GM12878 (cell line): ENCODE measurements around the gene TTR. TPM values are rescaled to one million over a fixed set of nuclear protein-coding genes. Genes with fewer than 3 reads are reported as not detected.

Source experiments
- ATAC-seq: fragments of 200-7000 bp; cut with Tn5 transposase; 3 replicates; pipeline ENCODE4 v1.9.1; 2020; ENCODE audit warnings: mild to moderate bottlenecking, moderate library complexity
- BruUV-seq: library from RNA; stranded (reverse); fragments of 400-500 nt; replicated peaks from 2 replicates; lab custom pipeline; 2021; lab: Mats Ljungman, UMichigan
- CTCF ChIA-PET: fragments of 300-600 bp; sonication (Branson Sonifier 250); formaldehyde crosslinking; extraction: SDS; loops from one replicate; lab custom pipeline; 2021; ENCODE audit warnings: inconsistent platforms; lab: Yijun Ruan, JAX
- POLR2A ChIA-PET: fragments of 350-600 bp; formaldehyde crosslinking; extraction: SDS; loops from one replicate; lab custom pipeline; 2021; ENCODE audit warnings: inconsistent platforms; lab: Charles Lee
- RAD21 ChIA-PET: fragments of 300-600 bp; sonication (Branson Sonifier 250); formaldehyde crosslinking; loops from one replicate; lab custom pipeline; 2023; ENCODE audit warnings: antibody characterized with exemption; ENCODE audit not compliant: unreplicated experiment; lab: Charles Lee
- SMC1A ChIA-PET: fragments of 300-600 bp; sonication (Branson Sonifier 250); formaldehyde crosslinking; loops from one replicate; lab custom pipeline; 2023; ENCODE audit not compliant: unreplicated experiment, uncharacterized antibody; lab: Charles Lee
- DNase-seq: peaks from one replicate; pipeline ENCODE4 v3.0.0-alpha.2; 2011; ENCODE audit warnings: low read depth, low spot score
- FAIRE-seq: peaks from 3 replicates; lab custom pipeline; 2011; peaks lifted over from hg19 to GRCh38; lab: Jason Lieb, UNC
- H2AFZ ChIP-seq: 2 replicates; pipeline ENCODE4 v1.6.0; 2011; ENCODE audit warnings: low read depth, low read length, control low read depth; ENCODE audit not compliant: control insufficient read depth
- H3K27ac ChIP-seq: 2 replicates; pipeline ENCODE4 v1.5.1; 2011; ENCODE audit warnings: control low read depth; ENCODE audit not compliant: control insufficient read depth, insufficient read depth
- H3K27me3 ChIP-seq, 2 experiments: replicated peaks in 1 of 2; 2 replicates each; pipeline versions ENCODE4 v1.6.0 to v1.6.1; 2011; ENCODE audit warnings: low read length in 1 of 2; ENCODE audit not compliant: control insufficient read depth in 2 of 2, insufficient read depth in 2 of 2
- H3K36me3 ChIP-seq, 2 experiments: 2 replicates each; pipeline ENCODE4 v1.5.1; 2011; ENCODE audit warnings: low read length in 1 of 2; ENCODE audit not compliant: control insufficient read depth in 2 of 2, insufficient read depth in 2 of 2
- H3K4me1 ChIP-seq: 2 replicates; pipeline ENCODE4 v1.6.1; 2011; ENCODE audit warnings: mild to moderate bottlenecking, low read length, moderate library complexity, mixed read lengths; ENCODE audit not compliant: control insufficient read depth, insufficient read depth
- H3K4me2 ChIP-seq: 2 replicates; pipeline ENCODE4 v1.6.0; 2011; ENCODE audit warnings: control low read depth; ENCODE audit not compliant: control insufficient read depth, insufficient read depth
- H3K4me3 ChIP-seq: fragments of 200-600 bp; sonication (generic); 2 replicates; pipeline ENCODE4 v1.5.1; 2016
- H3K79me2 ChIP-seq: 2 replicates; pipeline ENCODE4 v1.6.0; 2011; ENCODE audit warnings: low read length; ENCODE audit not compliant: control insufficient read depth, insufficient read depth
- H3K9ac ChIP-seq: 2 replicates; pipeline ENCODE4 v1.8.0; 2011; ENCODE audit warnings: low read length, control low read depth, mixed read lengths; ENCODE audit not compliant: control insufficient read depth, insufficient read depth
- H3K9me3 ChIP-seq: replicated peaks from 3 replicates; pipeline ENCODE4 v1.5.1; 2011; ENCODE audit warnings: mild to moderate bottlenecking, low read length; ENCODE audit not compliant: control insufficient read depth, insufficient read depth
- H4K20me1 ChIP-seq: 2 replicates; pipeline ENCODE4 v1.6.0; 2011; ENCODE audit not compliant: control insufficient read depth, insufficient read depth
- BMI1 ChIP-seq: fragments of 450-650 bp; IDR thresholded peaks from 2 replicates; pipeline ENCODE4 v1.6.1; 2016; ENCODE audit warnings: mild to moderate bottlenecking, moderate library complexity, borderline replicate concordance
- EGR1 ChIP-seq, 2 experiments: IDR thresholded peaks; 1 replicate in 1 of 2; 2 replicates in 1 of 2; pipeline ENCODE4 v1.6.1; 2011 to 2012; ENCODE audit warnings: low read depth in 2 of 2, low read length in 2 of 2, borderline replicate concordance in 1 of 2, mild to moderate bottlenecking in 1 of 2, moderate library complexity in 1 of 2
- ESRRA ChIP-seq: IDR thresholded peaks from 2 replicates; pipeline ENCODE4 v1.6.1; 2012; ENCODE audit warnings: mild to moderate bottlenecking, low read length, improper control_type of control experiment
- IRF4 ChIP-seq: IDR thresholded peaks from 2 replicates; pipeline ENCODE4 v1.6.1; 2011; ENCODE audit warnings: low read depth, low read length
- JUND ChIP-seq: IDR thresholded peaks from 2 replicates; pipeline ENCODE4 v1.6.1; 2012; ENCODE audit warnings: low read depth, mild to moderate bottlenecking, low read length, improper control_type of control experiment, moderate library complexity
- KDM1A ChIP-seq: fragments of 200-600 bp; sonication (generic); IDR thresholded peaks from 2 replicates; pipeline ENCODE4 v1.6.1; 2016; ENCODE audit warnings: borderline replicate concordance
- NR2F1 ChIP-seq: fragments of 450-650 bp; conservative IDR thresholded peaks from 2 replicates; pipeline ENCODE4 v1.6.1; 2017; ENCODE audit warnings: mild to moderate bottlenecking
- PAX8 ChIP-seq: fragments of 450-650 bp; IDR thresholded peaks from 2 replicates; pipeline ENCODE4 v1.6.1; 2017; ENCODE audit warnings: mild to moderate bottlenecking, moderate library complexity
- RB1 ChIP-seq: fragments of 450-650 bp; formaldehyde crosslinking; IDR thresholded peaks from 2 replicates; pipeline ENCODE4 v1.6.1; 2017; ENCODE audit warnings: mild to moderate bottlenecking, borderline replicate concordance
- RFX5 ChIP-seq: IDR thresholded peaks from 2 replicates; pipeline ENCODE4 v1.6.1; 2011; ENCODE audit warnings: low read depth, low read length, improper control_type of control experiment
- SMC3 ChIP-seq: IDR thresholded peaks from 2 replicates; pipeline ENCODE4 v1.6.1; 2011; ENCODE audit warnings: low read length, improper control_type of control experiment, borderline replicate concordance
- SPI1 ChIP-seq: IDR thresholded peaks from 2 replicates; pipeline ENCODE4 v1.6.1; 2011; ENCODE audit warnings: low read depth, mild to moderate bottlenecking, low read length, moderate library complexity, borderline replicate concordance; ENCODE audit not compliant: insufficient read depth
- WGBS: methylation state at CpG from one replicate; pipeline ENCODE4 v1.1.6; 2016; ENCODE audit warnings: low lambda C conversion rate; ENCODE audit not compliant: insufficient replicate concordance, insufficient coverage; ENCODE audit errors: missing lambda C conversion rate; 5-methylcytosine and 5-hydroxymethylcytosine counted together
- in situ Hi-C: fragments of 300-500 bp; cut with MboI; formaldehyde crosslinking; loops from 9 replicates; pipeline ENCODE4 v1.14.3; 2018; ENCODE audit warnings: mixed read lengths
- intact Hi-C: fragments of 100-400 bp; cut with micrococcal nuclease; formaldehyde crosslinking; loops from one replicate; pipeline ENCODE4 v1.14.2; 2022; ENCODE audit not compliant: unreplicated experiment
- polyA plus RNA-seq, 11 experiments: library from polyadenylated mRNA; depleted of rRNA in 4 of 11; unstranded in 6 of 11; stranded (reverse) in 5 of 11; fragments of >200 nt; fragmentation: Nextera tagmentation in 4 of 11; fragmentation: Illumina TruSeq in 1 of 11; extraction: Ambion mirVana in 4 of 11; extraction: Trizol in 1 of 11; gene quantifications; 1 replicate in 1 of 11; 2 replicates in 10 of 11; pipeline versions ENCODE4 v1.2.1 to v1.2.3, GENCODE V29; 2011 to 2016; ENCODE audit warnings: inconsistent platforms in 2 of 11, missing spikeins in 2 of 11, low read depth in 1 of 11
- total RNA-seq, 4 experiments: library from RNA; depleted of rRNA in 3 of 4; stranded (reverse); fragments of >200 nt in 3 of 4; fragmentation: Illumina TruSeq in 1 of 4; extraction: Trizol in 1 of 4; gene quantifications; 2 replicates each; pipeline versions ENCODE4 v1.2.1 to v1.2.3, GENCODE V29; 2013 to 2021
- TF ChIP-seq, protein P1 (sequence below): fragments of 450-650 bp; IDR thresholded peaks from 2 replicates; pipeline ENCODE4 v1.6.1; 2016; ENCODE audit warnings: mild to moderate bottlenecking, moderate library complexity, borderline replicate concordance

Gene TTR
- total and polyA plus RNA-seq, 10 of the 15 experiments (the other 5 are each of a cell fraction or from before 2014, with no cell fraction given) = 0.05 to 1.2 TPM; not detected in 8

DNA sequence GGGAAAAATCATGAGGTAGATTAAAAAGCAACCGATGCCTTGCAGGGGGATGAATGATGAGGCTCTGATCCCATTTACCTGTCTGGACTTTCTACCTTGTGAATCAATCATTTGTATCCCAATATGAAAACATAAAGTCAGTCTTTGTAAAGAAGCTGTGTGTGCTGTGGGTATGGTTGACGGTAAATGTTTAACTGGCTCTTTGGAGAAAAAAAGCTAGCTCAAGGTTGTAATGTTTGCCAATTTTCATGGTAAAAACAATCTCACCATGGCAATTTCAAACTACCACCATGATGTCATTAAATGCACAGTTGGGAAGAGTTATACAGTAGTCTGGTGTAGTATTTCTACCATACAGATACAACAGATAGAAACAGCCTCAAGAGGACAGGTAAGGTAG lies 14.6 kb downstream of the TTR start:
- no peaks in the 10 kb centered on the region for H3K36me3 ChIP-seq
- ChIA-PET SMC1A (interaction anchor here (0.8 kb wide), 1 partner anchor 52 kb away, joined by 3 read pairs; no protein-coding TSS in a partner anchor), POLR2A (no interaction called here), RAD21 (no interaction called here), CTCF (interaction anchor here (0.9 to 1.3 kb wide), 3 partner anchors 8 to 50 kb away, joined by 3 to 4 read pairs (median 3); no protein-coding TSS in a partner anchor)
- WGBS = 100% methylated on average over 2 of the region's 2 CpGs
- H3K4me3 ChIP-seq = no peak overlapping the region
- no peaks in the 10 kb centered on the region for H3K27me3 ChIP-seq
- no peak for FAIRE-seq
- H3K4me2 ChIP-seq = no peak overlapping the region
- H3K4me1 ChIP-seq = peaks cover 5% of the 10 kb centered on the region
- no peak for ATAC-seq
- H3K79me2 ChIP-seq = no peaks in the 10 kb centered on the region
- H3K9ac ChIP-seq = no peak overlapping the region
- no peak overlapping the region for H3K27ac ChIP-seq
- in situ Hi-C loops = no loop called here
- BruUV-seq = no TSS peak
- H2AFZ ChIP-seq = no peak overlapping the region
- no peaks in the 10 kb centered on the region for H3K9me3 ChIP-seq
- TF ChIP-seq NR2F1 (no peak), IRF4 (no peak)
- DNase-seq = no peak
- no peaks in the 10 kb centered on the region for H4K20me1 ChIP-seq
- intact Hi-C loops = no loop called here

DNA sequence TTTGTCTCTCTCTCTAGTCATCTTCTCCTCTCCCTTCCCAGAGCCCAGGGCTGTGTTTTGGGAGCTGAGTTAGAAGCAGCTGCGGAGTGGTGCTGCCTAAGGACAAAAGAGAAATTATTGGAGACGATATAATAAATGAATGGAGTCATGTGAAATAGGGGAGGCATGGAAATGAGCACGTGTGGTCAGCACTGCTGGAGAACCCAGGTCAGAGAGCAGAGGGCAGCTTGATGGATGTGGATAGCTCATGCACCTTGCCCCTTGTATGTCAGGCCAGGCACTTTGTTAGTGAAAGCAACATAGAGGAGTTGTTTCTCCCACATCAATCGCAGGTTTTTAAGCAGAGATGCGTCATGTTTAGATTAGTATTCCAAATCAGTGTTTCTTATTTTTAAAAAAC lies 15.7 kb downstream of the TTR start:
- DNase-seq = no peak

More for the DNA sequence above, 15.7 kb downstream of the TTR start:
- 58% methylated on average over 5 of the region's 5 CpGs for WGBS
- H3K27ac ChIP-seq = no peak overlapping the region
- no peaks in the 10 kb centered on the region for H4K20me1 ChIP-seq
- TF ChIP-seq KDM1A = no peak
- no peak for TF ChIP-seq SPI1
- TF ChIP-seq, protein P1, sequence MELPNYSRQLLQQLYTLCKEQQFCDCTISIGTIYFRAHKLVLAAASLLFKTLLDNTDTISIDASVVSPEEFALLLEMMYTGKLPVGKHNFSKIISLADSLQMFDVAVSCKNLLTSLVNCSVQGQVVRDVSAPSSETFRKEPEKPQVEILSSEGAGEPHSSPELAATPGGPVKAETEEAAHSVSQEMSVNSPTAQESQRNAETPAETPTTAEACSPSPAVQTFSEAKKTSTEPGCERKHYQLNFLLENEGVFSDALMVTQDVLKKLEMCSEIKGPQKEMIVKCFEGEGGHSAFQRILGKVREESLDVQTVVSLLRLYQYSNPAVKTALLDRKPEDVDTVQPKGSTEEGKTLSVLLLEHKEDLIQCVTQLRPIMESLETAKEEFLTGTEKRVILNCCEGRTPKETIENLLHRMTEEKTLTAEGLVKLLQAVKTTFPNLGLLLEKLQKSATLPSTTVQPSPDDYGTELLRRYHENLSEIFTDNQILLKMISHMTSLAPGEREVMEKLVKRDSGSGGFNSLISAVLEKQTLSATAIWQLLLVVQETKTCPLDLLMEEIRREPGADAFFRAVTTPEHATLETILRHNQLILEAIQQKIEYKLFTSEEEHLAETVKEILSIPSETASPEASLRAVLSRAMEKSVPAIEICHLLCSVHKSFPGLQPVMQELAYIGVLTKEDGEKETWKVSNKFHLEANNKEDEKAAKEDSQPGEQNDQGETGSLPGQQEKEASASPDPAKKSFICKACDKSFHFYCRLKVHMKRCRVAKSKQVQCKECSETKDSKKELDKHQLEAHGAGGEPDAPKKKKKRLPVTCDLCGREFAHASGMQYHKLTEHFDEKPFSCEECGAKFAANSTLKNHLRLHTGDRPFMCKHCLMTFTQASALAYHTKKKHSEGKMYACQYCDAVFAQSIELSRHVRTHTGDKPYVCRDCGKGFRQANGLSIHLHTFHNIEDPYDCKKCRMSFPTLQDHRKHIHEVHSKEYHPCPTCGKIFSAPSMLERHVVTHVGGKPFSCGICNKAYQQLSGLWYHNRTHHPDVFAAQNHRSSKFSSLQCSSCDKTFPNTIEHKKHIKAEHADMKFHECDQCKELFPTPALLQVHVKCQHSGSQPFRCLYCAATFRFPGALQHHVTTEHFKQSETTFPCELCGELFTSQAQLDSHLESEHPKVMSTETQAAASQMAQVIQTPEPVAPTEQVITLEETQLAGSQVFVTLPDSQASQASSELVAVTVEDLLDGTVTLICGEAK = no peak
- TF ChIP-seq BMI1 = no peak
- TF ChIP-seq EGR1 (IDR thresholded peaks at IDR 0.05; ENCODE audit: borderline replicate concordance in 1 of 2, low read depth in 2 of 2, low read length in 2 of 2) = no peak
- no peak for TF ChIP-seq PAX8
- no peak for TF ChIP-seq RFX5
- TF ChIP-seq ESRRA = no peak
- no peak for TF ChIP-seq RB1
- no peak for TF ChIP-seq JUND
- TF ChIP-seq SMC3 = no peak
- no peak for ATAC-seq
- H3K9ac ChIP-seq = no peak overlapping the region
- POLR2A ChIA-PET = no interaction called here
- no peaks in the 10 kb centered on the region for H3K9me3 ChIP-seq
- no peaks in the 10 kb centered on the region for H3K79me2 ChIP-seq
- no peak overlapping the region for H3K4me3 ChIP-seq
- no peaks in the 10 kb centered on the region for H3K27me3 ChIP-seq
- CTCF ChIA-PET = interaction anchor here (1.3 kb wide), 1 partner anchor 51 kb away, joined by 4 read pairs; no protein-coding TSS in a partner anchor
- H3K4me2 ChIP-seq = no peak overlapping the region
- no peak overlapping the region for H2AFZ ChIP-seq
- RAD21 ChIA-PET = no interaction called here
- no peaks in the 10 kb centered on the region for H3K36me3 ChIP-seq
- BruUV-seq = no TSS peak
- in situ Hi-C loops = no loop called here
- SMC1A ChIA-PET = interaction anchor here (1.0 to 1.8 kb wide), 3 partner anchors 29 to 115 kb away, joined by 3 to 7 read pairs (median 5); no protein-coding TSS in a partner anchor
- FAIRE-seq = no peak
- peaks cover 5% of the 10 kb centered on the region for H3K4me1 ChIP-seq
- intact Hi-C loops = no loop called here
